ENCODE measurements around the gene GP5.

- TF ChIP-seq POLR2AphosphoS5 (IDR thresholded peaks at IDR 0.05) (no peak), POLR2A (IDR thresholded peaks at IDR 0.05) (no peak), CTCF (IDR thresholded peaks at IDR 0.05) (no peak)
Measured at GRCh38 chr3:194364652-194365434, 34.2 kb downstream of the GP5 start.

Data from breast epithelium (tissue), 3 donors.